SU-DHL-6 (cell line): ENCODE measurements around the gene MMP24.

Experiments used
- H2AFZ ChIP-seq: fragments of 200-600 bp; sonication (generic); 2 replicates; pipeline ENCODE4 v1.6.1; 2014; ENCODE audit warnings: low read depth, mild to moderate bottlenecking, moderate library complexity, mixed read lengths, antibody characterized with exemption, low read length; ENCODE audit not compliant: severe bottlenecking
- H3F3A ChIP-seq: fragments of 200-600 bp; shearing (Covaris generic); 2 replicates; pipeline ENCODE4 v1.6.0; 2016; ENCODE audit warnings: antibody characterized with exemption, mild to moderate bottlenecking; ENCODE audit not compliant: insufficient read depth
- H3K27ac ChIP-seq: fragments of 200-600 bp; sonication (generic); 2 replicates; pipeline ENCODE4 v1.5.1; 2016; ENCODE audit warnings: low read depth, mild to moderate bottlenecking, low read length, moderate library complexity, mixed read lengths
- H3K27me3 ChIP-seq: fragments of 200-600 bp; sonication (generic), shearing (Covaris generic); 2 replicates; pipeline ENCODE4 v1.6.0; 2014; ENCODE audit warnings: mild to moderate bottlenecking, low read length
- H3K36me3 ChIP-seq: fragments of 200-600 bp; sonication (generic); 2 replicates; pipeline ENCODE4 v1.6.1; 2014; ENCODE audit warnings: mild to moderate bottlenecking, low read length, mixed read lengths
- H3K4me2 ChIP-seq: fragments of 300-600, 200-600 bp; shearing (Covaris generic), sonication (generic); 2 replicates; pipeline ENCODE4 v1.6.0; 2014; ENCODE audit warnings: low read length, low read depth, mild to moderate bottlenecking; ENCODE audit not compliant: poor library complexity, severe bottlenecking
- H3K4me3 ChIP-seq: fragments of 200-600 bp; sonication (generic); 2 replicates; pipeline ENCODE4 v1.5.1; 2014; ENCODE audit warnings: antibody characterized with exemption, low read length, mild to moderate bottlenecking, mixed read lengths; ENCODE audit not compliant: insufficient read depth, poor library complexity, severe bottlenecking
- H3K79me2 ChIP-seq: fragments of 200-600 bp; sonication (generic); 2 replicates; pipeline ENCODE4 v1.6.1; 2014; ENCODE audit warnings: mild to moderate bottlenecking, low read length, moderate library complexity; ENCODE audit not compliant: insufficient read depth
- H3K9ac ChIP-seq: fragments of 200-600 bp; sonication (generic); 2 replicates; pipeline ENCODE4 v1.7.0; 2014; ENCODE audit warnings: mild to moderate bottlenecking, low read length
- H3K9me2 ChIP-seq: fragments of 200-600 bp; sonication (generic); replicated peaks from 2 replicates; pipeline ENCODE4 v1.6.1; 2014; ENCODE audit warnings: low read length; ENCODE audit not compliant: insufficient read depth
- H3K9me3 ChIP-seq: fragments of 200-600 bp; sonication (generic); 2 replicates; pipeline ENCODE4 v1.6.1; 2014; ENCODE audit warnings: low read length, mixed read lengths; ENCODE audit not compliant: insufficient read depth
- H4K20me1 ChIP-seq: fragments of 200-600 bp; sonication (generic); 2 replicates; pipeline ENCODE4 v1.6.1; 2014; ENCODE audit warnings: low read depth, mild to moderate bottlenecking, antibody characterized with exemption, low read length, moderate library complexity, mixed read lengths
- EZH2phosphoT487 ChIP-seq: fragments of 200-600 bp; sonication (generic), shearing (Covaris generic); conservative IDR thresholded peaks from 2 replicates; pipeline ENCODE4 v1.6.1; 2018; ENCODE audit warnings: mild to moderate bottlenecking, antibody characterized with exemption, low read length, moderate library complexity, mixed read lengths
- TF ChIP-seq, protein P1 (sequence below): fragments of 200-600 bp; sonication (generic); IDR thresholded peaks from one replicate; pipeline ENCODE4 v1.5.1; 2017; ENCODE audit warnings: antibody characterized with exemption, mild to moderate bottlenecking, low read length, moderate library complexity; ENCODE audit not compliant: insufficient read depth, poor library complexity, severe bottlenecking

Gene MMP24

GRCh38 chr20:35300469-35301262 lies 74.2 kb downstream of the MMP24 start:
- no peaks in the 10 kb centered on the region for H3K36me3 ChIP-seq
- no peak overlapping the region for H3K4me2 ChIP-seq
- H3K9ac ChIP-seq, result no peak overlapping the region
- H3F3A ChIP-seq, result no peaks in the 10 kb centered on the region
- H3K9me2 ChIP-seq, result no peaks in the 10 kb centered on the region
- no peak for TF ChIP-seq EZH2phosphoT487
- TF ChIP-seq, protein P1, sequence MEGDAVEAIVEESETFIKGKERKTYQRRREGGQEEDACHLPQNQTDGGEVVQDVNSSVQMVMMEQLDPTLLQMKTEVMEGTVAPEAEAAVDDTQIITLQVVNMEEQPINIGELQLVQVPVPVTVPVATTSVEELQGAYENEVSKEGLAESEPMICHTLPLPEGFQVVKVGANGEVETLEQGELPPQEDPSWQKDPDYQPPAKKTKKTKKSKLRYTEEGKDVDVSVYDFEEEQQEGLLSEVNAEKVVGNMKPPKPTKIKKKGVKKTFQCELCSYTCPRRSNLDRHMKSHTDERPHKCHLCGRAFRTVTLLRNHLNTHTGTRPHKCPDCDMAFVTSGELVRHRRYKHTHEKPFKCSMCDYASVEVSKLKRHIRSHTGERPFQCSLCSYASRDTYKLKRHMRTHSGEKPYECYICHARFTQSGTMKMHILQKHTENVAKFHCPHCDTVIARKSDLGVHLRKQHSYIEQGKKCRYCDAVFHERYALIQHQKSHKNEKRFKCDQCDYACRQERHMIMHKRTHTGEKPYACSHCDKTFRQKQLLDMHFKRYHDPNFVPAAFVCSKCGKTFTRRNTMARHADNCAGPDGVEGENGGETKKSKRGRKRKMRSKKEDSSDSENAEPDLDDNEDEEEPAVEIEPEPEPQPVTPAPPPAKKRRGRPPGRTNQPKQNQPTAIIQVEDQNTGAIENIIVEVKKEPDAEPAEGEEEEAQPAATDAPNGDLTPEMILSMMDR, result no peak
- H3K79me2 ChIP-seq, result no peaks in the 10 kb centered on the region
- H3K9me3 ChIP-seq, result no peaks in the 10 kb centered on the region
- no peaks in the 10 kb centered on the region for H4K20me1 ChIP-seq
- H2AFZ ChIP-seq, result no peak overlapping the region
- no peak overlapping the region for H3K4me3 ChIP-seq
- no peak overlapping the region for H3K27ac ChIP-seq
- H3K27me3 ChIP-seq, result no peaks in the 10 kb centered on the region

DNA sequence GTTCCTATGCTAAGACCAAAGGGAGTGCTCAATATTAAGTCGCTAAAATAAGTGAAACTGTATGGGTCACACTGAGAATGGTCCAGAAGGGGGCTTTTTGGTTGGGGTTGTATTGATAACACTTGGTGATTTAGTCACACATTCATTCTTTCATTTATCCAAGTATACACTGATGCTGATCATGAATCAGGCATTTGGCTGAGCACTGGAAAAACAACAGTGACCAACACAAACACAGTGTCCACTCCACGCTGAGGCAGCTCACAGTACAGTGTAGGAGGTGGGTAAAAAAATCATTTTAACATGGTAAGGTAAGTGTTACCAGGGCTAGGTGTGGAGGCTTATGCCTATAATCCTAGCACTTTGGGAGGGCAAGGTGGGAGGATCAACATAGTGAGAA lies 74.9 kb downstream of the MMP24 start:
- Histone ChIP-seq H3K9me3 (no peaks in the 10 kb centered on the region), H3K4me2 (no peak overlapping the region), H4K20me1 (no peaks in the 10 kb centered on the region), H3K36me3 (no peaks in the 10 kb centered on the region), H3K79me2 (no peaks in the 10 kb centered on the region), H3K9me2 (no peaks in the 10 kb centered on the region), H3K4me3 (no peak overlapping the region), H3K27ac (no peak overlapping the region), H3F3A (no peaks in the 10 kb centered on the region), H2AFZ (no peak overlapping the region), H3K27me3 (no peaks in the 10 kb centered on the region), H3K9ac (no peak overlapping the region)
- TF ChIP-seq, protein P1, result no peak
- no peak for TF ChIP-seq EZH2phosphoT487

GRCh38 chr20:35302421-35303335 lies 76.2 kb downstream of the MMP24 start:
- Histone ChIP-seq H3K9ac (no peak overlapping the region), H3K36me3 (no peaks in the 10 kb centered on the region), H3K27ac (no peak overlapping the region), H3K79me2 (no peaks in the 10 kb centered on the region), H3K4me3 (no peak overlapping the region), H3F3A (no peaks in the 10 kb centered on the region), H3K9me3 (no peaks in the 10 kb centered on the region), H4K20me1 (no peaks in the 10 kb centered on the region), H3K4me2 (no peak overlapping the region), H3K9me2 (no peaks in the 10 kb centered on the region), H2AFZ (no peak overlapping the region), H3K27me3 (no peaks in the 10 kb centered on the region)
- TF ChIP-seq, protein P1, result no peak
- TF ChIP-seq EZH2phosphoT487, result no peak
